Ovary (tissue), 3 donors: ENCODE data around the gene JPH3.

ENCODE experiments used
- CTCF ChIP-seq, 3 donors: fragments of 450-650 bp in 2 of 3; fragments of 200-600 bp in 1 of 3; IDR thresholded peaks; one replicate each; pipeline versions ENCODE4 v1.5.1 to v1.8.0; 2016 to 2022; ENCODE audit warnings: antibody characterized with exemption in 3 of 3, mild to moderate bottlenecking in 1 of 3
- EP300 ChIP-seq: sonication (generic); formaldehyde crosslinking; IDR thresholded peaks from one replicate; pipeline ENCODE4 v1.6.1; 2017; ENCODE audit warnings: antibody characterized with exemption
- POLR2A ChIP-seq: fragments of 450-650 bp; IDR thresholded peaks from one replicate; pipeline ENCODE4 v1.6.1; 2017; ENCODE audit warnings: antibody characterized with exemption, mild to moderate bottlenecking, moderate library complexity
- donor health status: DM: no; HTN: no; CAD: no.

- TF ChIP-seq CTCF (IDR thresholded peaks at IDR 0.05) (no peak), POLR2A (no peak), EP300 (no peak)
These were observed 59.3 kb downstream of the JPH3 start for GRCh38 chr16:87661561-87661960.
